ENCODE measurements around the gene BACH2. TPM values are rescaled to one million over a fixed set of nuclear protein-coding genes. Genes with fewer than 3 reads are reported as not detected.
A peak's percentile ranks its signal among the peaks of the same experiment; 100 is the strongest.

BACH2 gene
- total and polyA plus RNA-seq, 4 experiments from 2014 or later = 6.5 to 48.0 (median 25.8) TPM

GRCh38 chr6:90005048-90005827 is 291.4 kb downstream of the BACH2 start:
- no peaks in the 10 kb centered on the region for H3K27me3 Mint-ChIP-seq

GRCh38 chr6:90004511-90004910 is 292.1 kb downstream of the BACH2 start:
- no peaks in the 10 kb centered on the region for H3K9me3 Mint-ChIP-seq
- H3K4me3 Mint-ChIP-seq = no peak overlapping the region
- Histone ChIP-seq H3K4me3 (ENCODE audit: low read length in 2 of 2) (no peak overlapping the region), H3K9me3 (ENCODE audit: control insufficient read depth in 1 of 2, low read length in 2 of 2) (no peaks in the 10 kb centered on the region), H3K36me3 (ENCODE audit: insufficient read depth, low read length) (peaks cover 15% of the 10 kb centered on the region), H3K4me1 (ENCODE audit: insufficient read depth, low read length) (no peaks in the 10 kb centered on the region), H3K27me3 (ENCODE audit: insufficient read depth, low read length) (no peaks in the 10 kb centered on the region), H3K27ac (ENCODE audit: low read depth, low read length) (no peak overlapping the region)
- no peak overlapping the region for H3K27ac Mint-ChIP-seq
- no peaks in the 10 kb centered on the region for H3K27me3 Mint-ChIP-seq
- H3K4me1 Mint-ChIP-seq = peaks cover 6 to 20% (median 16%) of the 10 kb centered on the region in 4 donors
- CTCF ChIA-PET (ENCODE audit: partially characterized antibody) = no interaction called here
- POLR2A ChIA-PET (ENCODE audit: partially characterized antibody) = no interaction called here
- intact Hi-C loops (cut with micrococcal nuclease) = no loop called here
- peaks cover 20 to 41% of the 10 kb centered on the region in 2 donors for H3K36me3 Mint-ChIP-seq
- no peak for DNase-seq

More at GRCh38 chr6:90005048-90005827, 291.4 kb downstream of the BACH2 start:
- no peaks in the 10 kb centered on the region for H3K4me1 ChIP-seq (ENCODE audit: insufficient read depth, low read length)
- H3K27ac ChIP-seq (ENCODE audit: low read depth, low read length) = no peak overlapping the region
- Mint-ChIP-seq H3K4me3 (no peak overlapping the region), H3K4me1 (peaks cover 9 to 24% (median 17%) of the 10 kb centered on the region in 4 donors), H3K9me3 (no peaks in the 10 kb centered on the region), H3K36me3 (peaks cover 20 to 41% of the 10 kb centered on the region in 2 donors), H3K27ac (peak overlapping the region in 1 of 7 donors; percentile 34)
- H3K4me3 ChIP-seq (ENCODE audit: low read length in 2 of 2) = no peak overlapping the region
- no peaks in the 10 kb centered on the region for H3K9me3 ChIP-seq (ENCODE audit: control insufficient read depth in 1 of 2, low read length in 2 of 2)
- intact Hi-C loops (cut with micrococcal nuclease) = no loop called here
- no peak for DNase-seq
- peaks cover 15% of the 10 kb centered on the region for H3K36me3 ChIP-seq (ENCODE audit: insufficient read depth, low read length)
- CTCF ChIA-PET (ENCODE audit: partially characterized antibody) = no interaction called here
- POLR2A ChIA-PET (ENCODE audit: partially characterized antibody) = no interaction called here
- no peaks in the 10 kb centered on the region for H3K27me3 ChIP-seq (ENCODE audit: insufficient read depth, low read length)

DNA sequence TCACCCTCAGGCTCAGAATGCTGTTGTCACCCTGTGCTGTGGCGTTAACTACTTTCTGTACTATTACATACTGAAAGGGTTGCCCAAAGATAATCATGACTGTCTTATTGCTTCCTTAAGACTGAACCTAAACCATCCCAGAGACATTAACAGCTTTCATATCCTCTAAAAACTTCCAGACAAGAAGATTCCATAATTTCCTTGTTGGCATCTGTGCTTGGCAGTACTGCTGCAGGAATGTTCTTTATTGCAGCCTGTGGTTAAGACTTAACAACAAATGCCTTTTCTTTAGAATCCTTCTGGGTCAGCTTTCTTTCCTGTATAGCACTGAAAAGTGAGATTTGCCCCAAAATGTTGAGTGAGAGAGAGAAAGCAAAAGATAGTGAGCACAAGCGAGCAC is 292.7 kb downstream of the BACH2 start:
- no peaks in the 10 kb centered on the region for H3K4me1 ChIP-seq (ENCODE audit: insufficient read depth, low read length)
- CTCF ChIA-PET (ENCODE audit: partially characterized antibody) = no interaction called here
- no peaks in the 10 kb centered on the region for H3K9me3 ChIP-seq (ENCODE audit: control insufficient read depth in 1 of 2, low read length in 2 of 2)
- no peak overlapping the region for H3K27ac Mint-ChIP-seq
- H3K9me3 Mint-ChIP-seq = no peaks in the 10 kb centered on the region
- intact Hi-C loops (cut with micrococcal nuclease) = no loop called here
- H3K36me3 ChIP-seq (ENCODE audit: insufficient read depth, low read length) = peaks cover 15% of the 10 kb centered on the region
- no peak overlapping the region for H3K4me3 ChIP-seq (ENCODE audit: low read length in 2 of 2)
- no peak overlapping the region for H3K27ac ChIP-seq (ENCODE audit: low read depth, low read length)
- H3K36me3 Mint-ChIP-seq = peaks cover 16 to 36% of the 10 kb centered on the region in 2 donors
- no peak for DNase-seq
- no peak overlapping the region for H3K4me3 Mint-ChIP-seq
- POLR2A ChIA-PET (ENCODE audit: partially characterized antibody) = no interaction called here
- no peaks in the 10 kb centered on the region for H3K27me3 Mint-ChIP-seq
- peaks cover 2 to 15% (median 11%) of the 10 kb centered on the region in 4 donors for H3K4me1 Mint-ChIP-seq
- H3K27me3 ChIP-seq (ENCODE audit: insufficient read depth, low read length) = no peaks in the 10 kb centered on the region

DNA sequence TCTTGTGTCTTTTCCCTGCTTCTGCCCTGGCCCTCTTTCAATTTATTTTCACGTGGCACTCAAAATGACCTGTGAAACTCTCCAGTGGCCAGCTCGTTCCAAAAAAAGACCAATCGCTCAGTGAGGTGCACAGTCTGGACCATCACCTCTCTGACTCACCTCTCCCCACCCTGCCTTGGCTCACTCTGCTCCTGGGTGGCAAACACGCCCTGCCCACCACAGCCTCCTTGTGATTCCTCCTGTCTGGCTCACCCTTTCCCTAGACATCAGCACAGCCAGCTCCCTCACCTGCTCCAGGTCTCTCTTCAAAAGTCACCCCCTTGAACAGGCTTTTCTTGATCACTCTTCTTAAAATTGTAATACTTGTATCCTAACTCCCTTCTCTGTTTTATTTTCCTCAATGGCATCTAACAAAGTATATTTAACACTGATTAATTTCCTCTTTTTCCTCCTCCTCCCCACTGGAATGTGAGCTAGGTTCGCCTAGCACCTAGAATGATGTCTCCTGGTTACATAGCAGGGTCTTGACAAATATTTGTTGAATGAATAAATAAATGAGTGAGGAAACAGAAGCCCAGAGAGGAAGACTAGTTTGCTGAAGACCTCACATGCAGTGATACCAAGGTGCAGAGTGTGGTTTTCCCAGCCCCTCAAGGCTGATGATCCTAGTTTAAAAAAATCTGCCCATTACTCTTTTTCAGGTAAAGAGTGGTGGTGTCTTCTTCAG is 293.4 kb downstream of the BACH2 start:
- Mint-ChIP-seq H3K4me1 (peaks cover 0 to 8% (median 5%) of the 10 kb centered on the region in 4 donors), H3K9me3 (no peaks in the 10 kb centered on the region), H3K27me3 (no peaks in the 10 kb centered on the region), H3K27ac (no peak overlapping the region), H3K4me3 (no peak overlapping the region), H3K36me3 (peaks cover 13 to 29% of the 10 kb centered on the region in 2 donors)
- CTCF ChIA-PET (ENCODE audit: partially characterized antibody) = interaction anchor here (1.5 kb wide), 1 partner anchor 14 kb away, joined by 3 read pairs; no protein-coding TSS in a partner anchor
- no peak for DNase-seq
- no peak overlapping the region for H3K4me3 ChIP-seq (ENCODE audit: low read length in 2 of 2)
- POLR2A ChIA-PET (ENCODE audit: partially characterized antibody) = no interaction called here
- peaks cover 11% of the 10 kb centered on the region for H3K36me3 ChIP-seq (ENCODE audit: insufficient read depth, low read length)
- H3K27ac ChIP-seq (ENCODE audit: low read depth, low read length) = no peak overlapping the region
- intact Hi-C loops (cut with micrococcal nuclease) = no loop called here
- no peaks in the 10 kb centered on the region for H3K4me1 ChIP-seq (ENCODE audit: insufficient read depth, low read length)
- no peaks in the 10 kb centered on the region for H3K27me3 ChIP-seq (ENCODE audit: insufficient read depth, low read length)
- no peaks in the 10 kb centered on the region for H3K9me3 ChIP-seq (ENCODE audit: control insufficient read depth in 1 of 2, low read length in 2 of 2)

GRCh38 chr6:90000864-90001731 is 295.5 kb downstream of the BACH2 start:
- ChIA-PET CTCF (ENCODE audit: partially characterized antibody) (no interaction called here), POLR2A (ENCODE audit: partially characterized antibody) (interaction anchor here (1.1 kb wide), 1 partner anchor 48 kb away, joined by 3 read pairs; no protein-coding TSS in a partner anchor)
- intact Hi-C loops (cut with micrococcal nuclease) = no loop called here
- no peaks in the 10 kb centered on the region for H3K27me3 Mint-ChIP-seq
- Histone ChIP-seq H3K27ac (ENCODE audit: low read depth, low read length) (no peak overlapping the region), H3K4me3 (ENCODE audit: low read length in 2 of 2) (no peak overlapping the region), H3K27me3 (ENCODE audit: insufficient read depth, low read length) (no peaks in the 10 kb centered on the region), H3K9me3 (ENCODE audit: control insufficient read depth in 1 of 2, low read length in 2 of 2) (no peaks in the 10 kb centered on the region), H3K4me1 (ENCODE audit: insufficient read depth, low read length) (no peaks in the 10 kb centered on the region), H3K36me3 (ENCODE audit: insufficient read depth, low read length) (peaks cover 6% of the 10 kb centered on the region)
- H3K36me3 Mint-ChIP-seq = peaks cover 20 to 32% of the 10 kb centered on the region in 2 donors
- H3K9me3 Mint-ChIP-seq = no peaks in the 10 kb centered on the region
- H3K4me3 Mint-ChIP-seq = no peak overlapping the region
- no peak for DNase-seq
- H3K27ac Mint-ChIP-seq = no peak overlapping the region
- peaks cover 2 to 20% (median 9%) of the 10 kb centered on the region in 4 donors for H3K4me1 Mint-ChIP-seq

DNA sequence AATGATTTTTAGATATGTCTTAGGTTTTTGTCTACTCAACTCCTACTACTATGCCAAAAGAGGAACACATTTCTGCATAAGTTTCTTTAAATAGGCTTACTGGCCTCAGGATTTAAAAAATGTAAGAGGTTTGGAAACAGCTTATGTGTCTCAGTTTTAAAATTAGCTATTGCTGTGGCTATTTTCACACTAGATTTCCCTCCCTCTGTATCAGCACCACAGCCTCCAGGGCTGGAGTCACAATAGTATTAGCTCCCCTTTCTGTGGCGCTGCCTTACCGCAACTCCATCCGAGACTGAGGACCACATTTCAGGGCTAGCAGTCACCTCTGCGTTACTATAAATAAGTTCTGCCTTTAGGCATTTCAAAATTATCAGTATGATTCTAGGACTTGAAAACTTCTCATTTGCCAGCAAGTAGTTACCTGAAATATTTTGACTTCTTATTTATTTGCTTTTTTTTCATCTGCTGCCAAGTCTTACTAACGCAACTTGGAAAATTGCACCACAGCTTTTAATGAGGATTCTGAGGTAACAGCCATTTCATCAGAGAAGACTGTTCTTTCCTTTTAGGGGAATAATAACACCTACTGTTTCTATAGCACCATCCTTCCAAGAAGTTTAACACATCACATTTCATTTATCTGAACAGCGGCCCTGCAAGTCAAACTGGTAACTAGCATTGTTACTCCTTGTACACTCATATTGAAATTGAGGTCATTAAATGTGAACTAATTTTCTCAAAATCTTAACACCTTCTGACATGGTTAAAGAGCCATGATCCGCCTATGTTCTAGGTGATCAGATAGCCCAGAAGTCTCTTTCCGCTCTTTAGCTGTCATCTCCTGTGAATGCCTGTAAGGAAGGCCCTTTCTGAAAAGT is 296.5 kb downstream of the BACH2 start:
- POLR2A ChIA-PET (ENCODE audit: partially characterized antibody) = interaction anchor here (0.6 kb wide), 1 partner anchor 396 kb away, joined by 3 read pairs; no protein-coding TSS in a partner anchor
- H3K27ac ChIP-seq (ENCODE audit: low read depth, low read length) = no peak overlapping the region
- H3K27me3 Mint-ChIP-seq = no peaks in the 10 kb centered on the region
- intact Hi-C loops (cut with micrococcal nuclease) = no loop called here
- H3K27ac Mint-ChIP-seq = peak overlapping the region in 3 of 7 donors; percentile 7 to 26 (median 22)
- CTCF ChIA-PET (ENCODE audit: partially characterized antibody) = interaction anchor here (0.9 to 1.4 kb wide), 3 partner anchors 10 to 72 kb away, joined by 3 read pairs; no protein-coding TSS in a partner anchor
- DNase-seq = no peak
- no peak overlapping the region for H3K4me3 Mint-ChIP-seq
- no peaks in the 10 kb centered on the region for H3K9me3 ChIP-seq (ENCODE audit: control insufficient read depth in 1 of 2, low read length in 2 of 2)
- no peak overlapping the region for H3K4me3 ChIP-seq (ENCODE audit: low read length in 2 of 2)
- H3K27me3 ChIP-seq (ENCODE audit: insufficient read depth, low read length) = no peaks in the 10 kb centered on the region
- peaks cover 3% of the 10 kb centered on the region for H3K36me3 ChIP-seq (ENCODE audit: insufficient read depth, low read length)
- no peaks in the 10 kb centered on the region for H3K4me1 ChIP-seq (ENCODE audit: insufficient read depth, low read length)
- H3K4me1 Mint-ChIP-seq = peaks cover 2 to 24% (median 14%) of the 10 kb centered on the region in 4 donors
- no peaks in the 10 kb centered on the region for H3K9me3 Mint-ChIP-seq
- H3K36me3 Mint-ChIP-seq = peaks cover 29 to 31% of the 10 kb centered on the region in 2 donors
